MM.1S (cell line): ENCODE results near the gene CAV3.
"Not testable (repeated sequence)": the region's sequence is repeated elsewhere in the genome, so short reads cannot be mapped to it uniquely, and the experiment has no call there.

ENCODE experiments used
- CTCF ChIP-seq: fragments of 300-600 bp; sonication (generic); IDR thresholded peaks from 2 replicates; pipeline ENCODE4 v1.5.1; 2016; ENCODE audit warnings: antibody characterized with exemption, low read length, mixed read lengths
- EZH2phosphoT487 ChIP-seq: fragments of 300-600 bp; sonication (generic); IDR thresholded peaks from 2 replicates; pipeline ENCODE4 v1.6.1; 2018; ENCODE audit warnings: antibody characterized with exemption, low read length

GRCh38 chr3:8715757-8716156 is 17.8 kb upstream of the CAV3 start:
- not testable (repeated sequence) for TF ChIP-seq CTCF, EZH2phosphoT487
